Activated T-helper 1 cell treated with anti-CD3 and anti-CD28 coated beads, Interleukin-12 subunit alpha, Interleukin-12 subunit beta, Interleukin-2, Interleukin-4 antibody, amounts not matched to agents 30 ng/mL and 10 ng/mL and 1 ng/mL, durations not matched to agents 14 hours and 24 hours and 36 hours (primary cell): Measurements from ENCODE around the gene SFRP4. TPM values are rescaled to one million over a fixed set of nuclear protein-coding genes. Genes with fewer than 3 reads are reported as not detected.

Experiments
- DNase-seq: peaks from one replicate; pipeline ENCODE4 v3.0.0; 2021; ENCODE audit warnings: low spot score
- H3K27ac Mint-ChIP-seq: one replicate; pipeline ENCODE4 v1.8.0; 2021; ENCODE audit warnings: mild to moderate bottlenecking, mixed read lengths
- H3K27me3 Mint-ChIP-seq: one replicate; pipeline ENCODE4 v1.8.0; 2022; ENCODE audit warnings: mild to moderate bottlenecking, moderate library complexity, mixed read lengths; ENCODE audit not compliant: insufficient read depth
- H3K36me3 Mint-ChIP-seq: one replicate; pipeline ENCODE4 v1.8.0; 2021; ENCODE audit warnings: low read depth, mixed read lengths
- H3K4me1 Mint-ChIP-seq: one replicate; pipeline ENCODE4 v1.8.0; 2021; ENCODE audit warnings: low read depth, mixed read lengths
- H3K4me3 Mint-ChIP-seq: one replicate; pipeline ENCODE4 v1.8.0; 2021; ENCODE audit warnings: mild to moderate bottlenecking, moderate library complexity, mixed read lengths
- H3K9me3 Mint-ChIP-seq: one replicate; pipeline ENCODE4 v1.8.0; 2021; ENCODE audit warnings: mixed read lengths
- intact Hi-C: fragments of 100-400 bp; cut with micrococcal nuclease; formaldehyde crosslinking; loops from one replicate; pipeline ENCODE4 v1.15.1; 2024
- total RNA-seq: library from RNA; stranded (reverse); gene quantifications from 2 replicates; pipeline ENCODE4 v1.2.3, GENCODE V29; 2022

Gene SFRP4
- total RNA-seq, 1 donor from 2014 or later: not detected

- Mint-ChIP-seq H3K27ac (no peak overlapping the region), H3K4me3 (no peak overlapping the region), H3K27me3 (peaks cover 2% of the 10 kb centered on the region), H3K9me3 (no peaks in the 10 kb centered on the region), H3K4me1 (no peaks in the 10 kb centered on the region), H3K36me3 (no peaks in the 10 kb centered on the region)
- intact Hi-C loops: no loop called here
- DNase-seq: no peak
Observed at GRCh38 chr7:37882086-37882485, 34.5 kb downstream of the SFRP4 start.

Other genes with a start within 250 kb of the SFRP4 start
- not detected in 2 replicates for gene GPR141, start 233.1 kb downstream of the SFRP4 start, total RNA-seq
- gene NME8, start 68.2 kb downstream of the SFRP4 start, total RNA-seq: not detected in 2 replicates
- 0.34 TPM in 1 of 2 replicates, not detected in the other for gene EPDR1, start 3.8 kb upstream of the SFRP4 start, total RNA-seq